ENCODE results near the gene ARRDC3. TPM values are rescaled to one million over a fixed set of nuclear protein-coding genes. Genes with fewer than 3 reads are reported as not detected.

Gene ARRDC3, protein sequence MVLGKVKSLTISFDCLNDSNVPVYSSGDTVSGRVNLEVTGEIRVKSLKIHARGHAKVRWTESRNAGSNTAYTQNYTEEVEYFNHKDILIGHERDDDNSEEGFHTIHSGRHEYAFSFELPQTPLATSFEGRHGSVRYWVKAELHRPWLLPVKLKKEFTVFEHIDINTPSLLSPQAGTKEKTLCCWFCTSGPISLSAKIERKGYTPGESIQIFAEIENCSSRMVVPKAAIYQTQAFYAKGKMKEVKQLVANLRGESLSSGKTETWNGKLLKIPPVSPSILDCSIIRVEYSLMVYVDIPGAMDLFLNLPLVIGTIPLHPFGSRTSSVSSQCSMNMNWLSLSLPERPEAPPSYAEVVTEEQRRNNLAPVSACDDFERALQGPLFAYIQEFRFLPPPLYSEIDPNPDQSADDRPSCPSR
- total RNA-seq = 155 TPM

DNA sequence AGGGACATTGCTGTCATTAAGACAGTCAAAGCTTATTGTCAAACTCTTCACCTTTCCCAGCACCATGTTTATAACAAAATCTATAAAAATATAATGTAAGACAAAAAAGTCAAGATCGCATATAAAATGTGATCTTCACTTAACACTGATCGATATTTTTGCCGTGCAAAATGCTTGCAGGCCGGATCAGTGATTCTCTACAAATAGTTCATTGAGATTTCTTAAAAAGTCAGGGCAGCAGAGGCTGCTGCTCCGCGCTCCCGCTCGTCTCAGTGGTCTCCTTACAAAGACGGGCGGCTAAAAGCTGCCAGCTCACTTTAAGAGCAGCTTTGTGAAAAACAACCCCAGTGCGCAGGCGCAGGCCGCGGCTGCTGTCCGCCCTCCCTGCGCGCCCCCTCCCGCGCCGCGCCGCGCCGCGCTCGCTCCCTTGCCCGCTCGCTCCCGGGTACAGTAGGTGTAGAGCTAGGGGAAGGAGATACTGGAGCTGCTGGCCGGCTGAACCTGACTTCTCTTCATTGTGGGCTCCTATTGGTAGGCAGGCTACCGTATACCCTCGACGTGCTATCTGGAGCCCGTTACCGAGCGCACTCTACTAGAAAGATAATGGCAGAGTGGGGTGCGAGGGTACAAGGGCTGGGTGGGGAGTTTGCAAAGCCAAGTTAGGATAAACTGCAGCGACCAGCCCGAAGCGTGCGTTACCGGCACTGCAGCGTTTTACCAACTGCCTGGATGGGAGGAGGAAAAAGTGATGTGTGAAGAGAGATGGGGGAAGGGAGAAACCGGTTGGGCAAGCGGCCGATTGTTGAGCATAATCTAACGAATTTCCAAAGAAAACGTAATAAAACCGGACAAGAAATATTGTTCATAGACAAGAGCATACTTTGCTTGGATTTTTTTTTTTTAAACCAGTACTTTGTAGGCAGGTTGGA, at the start of gene ARRDC3:
Gene ARRDC3 (minus strand): TSS at position 291 of the 929 bp plus-strand sequence. CDS start 225 bp downstream, at position 66.

